K562 (cell line): ENCODE measurements around the gene NOP14. TPM values are rescaled to one million over a fixed set of nuclear protein-coding genes. Genes with fewer than 3 reads are reported as not detected.
"Not testable (repeated sequence)": the region's sequence is repeated elsewhere in the genome, so short reads cannot be mapped to it uniquely, and the experiment has no call there.

Source experiments
- ATAC-seq: fragments of 200-7000 bp; cut with Tn5 transposase; 3 replicates; pipeline ENCODE4 v1.9.1; 2020; ENCODE audit warnings: moderate library complexity
- BruUV-seq: library from RNA; stranded (reverse); fragments of 400-500 nt; replicated peaks from 2 replicates; lab custom pipeline; 2021; lab: Mats Ljungman, UMichigan
- CTCF ChIA-PET: fragments of 300-600 bp; formaldehyde crosslinking; extraction: SDS; loops from one replicate; lab custom pipeline; 2021; ENCODE audit warnings: low intra/inter-chr PET ratio; lab: Yijun Ruan, JAX
- POLR2A ChIA-PET: fragments of 300-600, 350-650 bp; sonication (Branson Sonifier 250); formaldehyde crosslinking; extraction: SDS; loops from one replicate; lab custom pipeline; 2021; ENCODE audit warnings: antibody characterized with exemption, inconsistent platforms; lab: Yijun Ruan, JAX
- DNase-seq, 4 experiments: peaks; one replicate each; pipeline versions ENCODE4 v3.0.0 to v3.0.0-alpha.2; 2011 to 2018; ENCODE audit warnings: low spot score in 3 of 4, mixed read lengths in 3 of 4; ENCODE audit errors: extremely low read depth in 1 of 4
- FAIRE-seq: peaks from 2 replicates; lab custom pipeline; 2011; peaks lifted over from hg19 to GRCh38; lab: Jason Lieb, UNC
- H2AFZ ChIP-seq: 2 replicates; pipeline ENCODE4 v1.6.0; 2011; ENCODE audit warnings: low read depth, low read length, control low read depth, inconsistent platforms
- H3K27ac ChIP-seq: fragments of 200-600 bp; 3 replicates; pipeline ENCODE4 v1.8.0; 2011; ENCODE audit warnings: low read depth, mild to moderate bottlenecking, control low read depth, inconsistent platforms, low read length, moderate library complexity, mixed read lengths; ENCODE audit errors: extremely low read depth
- H3K27me3 ChIP-seq, 2 experiments: fragments of 300-600 bp in 1 of 2; 2 replicates in 1 of 2; 3 replicates in 1 of 2; pipeline versions ENCODE4 v1.6.0 to v1.8.0; 2011; ENCODE audit warnings: inconsistent platforms in 2 of 2, low read length in 2 of 2, mild to moderate bottlenecking in 1 of 2, mixed read lengths in 1 of 2, moderate library complexity in 1 of 2; ENCODE audit not compliant: control insufficient read depth in 2 of 2, insufficient read depth in 2 of 2
- H3K36me3 ChIP-seq: fragments of 300-600 bp; 3 replicates; pipeline ENCODE4 v1.8.0; 2011; ENCODE audit warnings: mild to moderate bottlenecking, low read length, inconsistent platforms; ENCODE audit not compliant: control insufficient read depth, insufficient read depth
- H3K4me1 ChIP-seq, 2 experiments: fragments of 200-600 bp in 1 of 2; replicated peaks in 1 of 2; 2 replicates in 1 of 2; 3 replicates in 1 of 2; pipeline versions ENCODE4 v1.5.1 to v1.8.0; 2011; ENCODE audit warnings: inconsistent platforms in 2 of 2, low read length in 2 of 2, mild to moderate bottlenecking in 1 of 2, mixed read lengths in 1 of 2, moderate library complexity in 1 of 2; ENCODE audit not compliant: control insufficient read depth in 2 of 2, insufficient read depth in 2 of 2
- H3K4me2 ChIP-seq: 2 replicates; pipeline ENCODE4 v1.6.1; 2011; ENCODE audit warnings: low read length, control low read depth, inconsistent platforms, mixed read lengths; ENCODE audit not compliant: insufficient read depth
- H3K4me3 ChIP-seq: fragments of 200-600 bp; sonication (generic), shearing (Covaris generic); 2 replicates; pipeline ENCODE4 v1.5.1; 2016; ENCODE audit warnings: control low read depth, inconsistent platforms
- H3K79me2 ChIP-seq: fragments of 200-600 bp; 3 replicates; pipeline ENCODE4 v1.8.0; 2011; ENCODE audit warnings: low read length, inconsistent platforms; ENCODE audit not compliant: control insufficient read depth, insufficient read depth
- H3K9ac ChIP-seq, 2 experiments: 2 replicates each; pipeline versions ENCODE4 v1.6.0 to v1.6.1; 2011; ENCODE audit warnings: low read depth in 2 of 2, low read length in 2 of 2, control low read depth in 1 of 2, inconsistent platforms in 1 of 2, mild to moderate bottlenecking in 1 of 2, mixed read lengths in 1 of 2; ENCODE audit not compliant: insufficient read depth in 1 of 2
- H3K9me1 ChIP-seq: one replicate; pipeline ENCODE4 v1.6.0; 2011; ENCODE audit warnings: inconsistent platforms, mild to moderate bottlenecking, low read length, moderate library complexity; ENCODE audit not compliant: control insufficient read depth, insufficient read depth
- H3K9me3 ChIP-seq: replicated peaks from 2 replicates; pipeline ENCODE4 v1.5.1; 2011; ENCODE audit warnings: low read depth, low read length, inconsistent platforms; ENCODE audit not compliant: control insufficient read depth, insufficient read depth
- H4K20me1 ChIP-seq: replicated peaks from 2 replicates; pipeline ENCODE4 v1.6.1; 2011; ENCODE audit warnings: low read length, inconsistent platforms, mixed read lengths; ENCODE audit not compliant: control insufficient read depth, insufficient read depth
- MNT ChIP-seq, 2 experiments: fragments of 450-650 bp; conservative IDR thresholded peaks; 2 replicates each; pipeline ENCODE4 v1.6.1; 2017; ENCODE audit warnings: mild to moderate bottlenecking in 2 of 2, moderate library complexity in 2 of 2
- MXD1 ChIP-seq: fragments of 250-450 bp; sonication (Bioruptor Pico); IDR thresholded peaks from 2 replicates; pipeline ENCODE4 v1.8.0; 2021; ENCODE audit warnings: borderline replicate concordance, mild to moderate bottlenecking, moderate library complexity; ENCODE audit not compliant: poor library complexity, severe bottlenecking
- WGBS: fragments of 100-300 bp; shearing (Covaris generic); methylation state at CpG from one replicate; pipeline ENCODE4 v1.1.6; 2016; ENCODE audit warnings: low coverage, mixed read lengths; ENCODE audit not compliant: insufficient coverage; ENCODE audit errors: missing lambda C conversion rate; 5-methylcytosine and 5-hydroxymethylcytosine counted together
- in situ Hi-C: fragments of 300-500 bp; cut with MboI; formaldehyde crosslinking; loops from 4 replicates; pipeline ENCODE4 v1.15.0; 2018; ENCODE audit warnings: inconsistent platforms, mixed read lengths
- intact Hi-C: fragments of 100-400 bp; cut with micrococcal nuclease; formaldehyde crosslinking; loops from 2 replicates; pipeline ENCODE4 v1.14.2; 2022
- polyA plus RNA-seq, 8 experiments: library from polyadenylated mRNA; depleted of rRNA in 4 of 8; stranded (reverse) in 5 of 8; unstranded in 3 of 8; fragments of >200 nt; fragmentation: Nextera tagmentation in 2 of 8; fragmentation: Illumina TruSeq in 1 of 8; extraction: Ambion mirVana in 2 of 8; extraction: Trizol in 1 of 8; gene quantifications; 2 replicates each; pipeline versions ENCODE4 v1.2.1 to v1.2.3, GENCODE V29; 2011 to 2014; ENCODE audit warnings: inconsistent platforms in 1 of 8, missing spikeins in 1 of 8
- total RNA-seq, 7 experiments: library from RNA; depleted of rRNA in 6 of 7; stranded (reverse); fragments of >200 nt in 6 of 7; fragmentation: Illumina TruSeq in 2 of 7; extraction: Trizol in 2 of 7; gene quantifications; 2 replicates each; pipeline versions ENCODE4 v1.2.1 to v1.2.3, GENCODE V29; 2011 to 2021; ENCODE audit warnings: low replicate concordance in 1 of 7

The NOP14 gene
- total and polyA plus RNA-seq, 9 of the 15 experiments (the other 6 are each of a cell fraction or from before 2014, with no cell fraction given), result 12.7 to 76.0 (median 50.9) TPM

- TF ChIP-seq MNT (conservative IDR thresholded peaks at IDR 0.05) (0 out of 4 replicates have a peak, but pooled peaks of 1 of the 2 experiments have one; percentile 39), MXD1 (CRISPR knock-in tag) (no peak)
Observed at GRCh38 chr4:2961421-2961810, 1.8 kb downstream of the NOP14 start (continued).

GRCh38 chr4:2960450-2960849, 2.8 kb downstream of the NOP14 start:
- H3K9me1 ChIP-seq, H3K9ac ChIP-seq, DNase-seq, CTCF ChIA-PET, H3K27ac ChIP-seq, BruUV-seq, H3K27me3 ChIP-seq, H3K9me3 ChIP-seq, in situ Hi-C loops, H2AFZ ChIP-seq, H3K4me3 ChIP-seq, H3K4me2 ChIP-seq, ATAC-seq, intact Hi-C loops, FAIRE-seq: not testable (repeated sequence)
- POLR2A ChIA-PET, result interaction anchor here (0.6 kb wide), 1 partner anchor 86 kb away, joined by 4 read pairs; no protein-coding TSS in a partner anchor
- peaks cover 20 to 24% of the 10 kb centered on the region in 2 experiments; a peak in 4 of 5 replicates for H3K4me1 ChIP-seq
- H4K20me1 ChIP-seq, result peaks cover 11% of the 10 kb centered on the region
- H3K79me2 ChIP-seq, result peaks cover 75% of the 10 kb centered on the region
- peaks cover 55% of the 10 kb centered on the region for H3K36me3 ChIP-seq
- WGBS, result 92% methylated on average over 4 of the region's 4 CpGs
